Measurements from ENCODE around the gene FBXW12.
"Not testable (repeated sequence)": the region's sequence is repeated elsewhere in the genome, so short reads cannot be mapped to it uniquely, and the experiment has no call there.

FBXW12 gene

DNA sequence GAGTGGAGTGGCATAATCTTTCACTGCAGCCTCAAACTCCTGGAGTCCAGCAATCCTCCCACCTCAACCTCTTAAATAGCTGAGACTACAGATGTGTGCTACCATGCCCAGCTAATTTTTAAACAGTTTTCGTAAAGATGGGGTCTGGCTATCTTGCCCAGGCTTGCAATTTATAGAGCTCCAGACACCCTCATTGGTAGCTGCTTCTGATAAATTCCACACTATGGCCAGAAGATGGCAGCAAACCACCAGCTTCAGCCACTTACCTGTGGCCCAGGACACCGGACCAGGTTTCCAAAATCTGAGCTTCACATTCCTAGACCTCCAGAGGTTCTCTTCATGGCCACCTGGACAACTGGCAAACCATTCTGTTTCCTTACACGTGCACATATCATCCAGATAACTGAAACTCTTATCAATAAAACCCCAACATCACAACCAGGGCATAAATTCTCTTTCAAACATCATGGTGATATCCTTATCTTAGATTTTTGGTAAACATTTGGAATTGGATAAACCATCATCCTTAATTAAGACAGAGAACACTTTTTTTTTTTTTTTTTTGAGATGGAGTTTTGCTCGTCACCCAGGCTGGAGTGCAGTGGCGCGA is 28.9 kb downstream of the FBXW12 start:
- peak; percentile 11 for DNase-seq (ENCODE audit: low read depth)
- TF ChIP-seq, protein P1, sequence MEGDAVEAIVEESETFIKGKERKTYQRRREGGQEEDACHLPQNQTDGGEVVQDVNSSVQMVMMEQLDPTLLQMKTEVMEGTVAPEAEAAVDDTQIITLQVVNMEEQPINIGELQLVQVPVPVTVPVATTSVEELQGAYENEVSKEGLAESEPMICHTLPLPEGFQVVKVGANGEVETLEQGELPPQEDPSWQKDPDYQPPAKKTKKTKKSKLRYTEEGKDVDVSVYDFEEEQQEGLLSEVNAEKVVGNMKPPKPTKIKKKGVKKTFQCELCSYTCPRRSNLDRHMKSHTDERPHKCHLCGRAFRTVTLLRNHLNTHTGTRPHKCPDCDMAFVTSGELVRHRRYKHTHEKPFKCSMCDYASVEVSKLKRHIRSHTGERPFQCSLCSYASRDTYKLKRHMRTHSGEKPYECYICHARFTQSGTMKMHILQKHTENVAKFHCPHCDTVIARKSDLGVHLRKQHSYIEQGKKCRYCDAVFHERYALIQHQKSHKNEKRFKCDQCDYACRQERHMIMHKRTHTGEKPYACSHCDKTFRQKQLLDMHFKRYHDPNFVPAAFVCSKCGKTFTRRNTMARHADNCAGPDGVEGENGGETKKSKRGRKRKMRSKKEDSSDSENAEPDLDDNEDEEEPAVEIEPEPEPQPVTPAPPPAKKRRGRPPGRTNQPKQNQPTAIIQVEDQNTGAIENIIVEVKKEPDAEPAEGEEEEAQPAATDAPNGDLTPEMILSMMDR (IDR thresholded peaks at IDR 0.05; ENCODE audit: control insufficient read depth, extremely low read depth, insufficient read depth), result peak; percentile 55
- H3K4me3 ChIP-seq (ENCODE audit: low read depth, low read length), result no peak overlapping the region

DNA sequence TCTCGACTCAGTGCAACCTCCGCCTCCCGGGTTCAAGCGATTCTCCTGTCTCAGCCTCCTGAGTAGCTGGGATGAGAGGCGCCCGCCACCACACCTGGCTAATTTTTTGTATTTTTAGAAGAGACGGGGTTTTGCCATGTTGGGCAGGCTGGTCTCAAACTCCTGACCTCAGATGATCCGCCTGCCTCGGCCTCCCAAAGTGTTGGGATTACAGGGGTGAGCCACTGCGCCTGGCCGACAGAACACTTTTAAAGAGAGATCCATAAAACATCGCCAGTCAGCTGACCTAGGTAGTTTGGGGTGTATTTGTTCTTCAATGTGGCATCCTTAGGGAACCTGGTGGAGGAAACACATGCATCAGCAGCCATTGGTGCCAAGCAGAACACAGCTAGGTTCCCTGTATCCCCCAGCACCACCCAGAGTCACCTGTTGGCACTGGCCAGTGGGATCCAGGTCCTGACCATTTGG is 29.4 kb downstream of the FBXW12 start:
- DNase-seq (ENCODE audit: low read depth); H3K4me3 ChIP-seq (ENCODE audit: low read depth, low read length): not testable (repeated sequence)

DNA sequence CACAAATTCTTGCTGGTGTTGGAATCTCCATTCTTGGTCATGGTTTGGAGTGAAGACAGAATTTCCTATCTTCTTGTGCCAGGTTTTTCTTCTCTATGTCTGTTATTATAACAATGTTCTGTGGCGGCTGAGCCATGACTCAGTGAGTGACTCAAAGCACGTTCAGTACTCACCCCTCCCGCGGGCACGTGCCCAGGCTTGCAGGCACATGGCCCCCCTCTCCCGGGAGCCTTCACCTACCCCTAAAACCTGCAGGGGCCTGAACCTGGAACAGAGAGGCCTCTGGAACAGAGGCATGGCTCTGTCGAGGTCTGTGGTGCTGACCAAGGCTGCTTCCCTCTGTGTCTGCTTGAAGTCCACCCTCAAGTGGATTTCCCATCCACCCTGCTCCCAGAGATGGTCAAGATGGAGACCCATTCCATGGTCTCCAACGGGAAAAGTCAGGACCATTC is 30.3 kb downstream of the FBXW12 start:
- H3K4me3 ChIP-seq (ENCODE audit: low read depth, low read length), result no peak overlapping the region
- DNase-seq (ENCODE audit: low read depth), result no peak
- TF ChIP-seq, protein P1 (IDR thresholded peaks at IDR 0.05; ENCODE audit: control insufficient read depth, extremely low read depth, insufficient read depth), result no peak

- TF ChIP-seq, protein P1 (IDR thresholded peaks at IDR 0.05; ENCODE audit: control insufficient read depth, extremely low read depth, insufficient read depth), result no peak
- no peak overlapping the region for H3K4me3 ChIP-seq (ENCODE audit: low read depth, low read length)
- DNase-seq (ENCODE audit: low read depth), result no peak
Observed at GRCh38 chr3:48402907-48403306, 30.9 kb downstream of the FBXW12 start.

- TF ChIP-seq, protein P1 (IDR thresholded peaks at IDR 0.05; ENCODE audit: control insufficient read depth, extremely low read depth, insufficient read depth), result no peak
- DNase-seq (ENCODE audit: low read depth), result no peak
- H3K4me3 ChIP-seq (ENCODE audit: low read depth, low read length), result no peak overlapping the region
Observed at GRCh38 chr3:48403533-48404439, 31.8 kb downstream of the FBXW12 start.

- no peak overlapping the region for H3K4me3 ChIP-seq (ENCODE audit: low read depth, low read length)
- no peak for DNase-seq (ENCODE audit: low read depth)
- TF ChIP-seq, protein P1 (IDR thresholded peaks at IDR 0.05; ENCODE audit: control insufficient read depth, extremely low read depth, insufficient read depth), result no peak
Observed at GRCh38 chr3:48404440-48405342, 32.7 kb downstream of the FBXW12 start.
